ENCODE measurements around the gene DLGAP1. TPM values are rescaled to one million over a fixed set of nuclear protein-coding genes. Genes with fewer than 3 reads are reported as not detected.

The DLGAP1 gene
- total and polyA plus RNA-seq, 10 of the 15 experiments (the other 5 are each of a cell fraction or from before 2014, with no cell fraction given) = 0.23 to 27.6 (median 1.9) TPM

GRCh38 chr18:3624546-3624934 is 830.6 kb downstream of the DLGAP1 start:
- no peak for FAIRE-seq
- no TSS peak for BruUV-seq (replicated peaks)
- TF ChIP-seq IRF5 (IDR thresholded peaks at IDR 0.05; ENCODE audit: borderline replicate concordance) (no peak), RCOR1 (conservative IDR thresholded peaks at IDR 0.05; ENCODE audit: low read depth, low read length) (no peak), ATF2 (IDR thresholded peaks at IDR 0.05; ENCODE audit: low read length) (no peak), USF1 (IDR thresholded peaks at IDR 0.05; ENCODE audit: borderline replicate concordance, extremely low read length, insufficient read depth, low read depth, low read length) (no peak), PAX8 (IDR thresholded peaks at IDR 0.05) (no peak), SREBF2 (IDR thresholded peaks at IDR 0.05; ENCODE audit: low read length) (no peak), SREBF1 (IDR thresholded peaks at IDR 0.05; ENCODE audit: low read length) (no peak)

More at GRCh38 chr18:3624546-3624934, 830.6 kb downstream of the DLGAP1 start:
- Histone ChIP-seq H3K27ac (ENCODE audit: control insufficient read depth, insufficient read depth) (no peak overlapping the region), H3K9ac (ENCODE audit: control insufficient read depth, insufficient read depth, low read length) (no peak overlapping the region), H3K4me1 (ENCODE audit: control insufficient read depth, insufficient read depth, low read length) (no peaks in the 10 kb centered on the region), H3K4me2 (ENCODE audit: control insufficient read depth, insufficient read depth) (no peak overlapping the region), H3K79me2 (ENCODE audit: control insufficient read depth, insufficient read depth, low read length) (no peaks in the 10 kb centered on the region), H3K9me3 (replicated peaks; ENCODE audit: control insufficient read depth, insufficient read depth, low read length) (no peaks in the 10 kb centered on the region), H3K4me3 (no peak overlapping the region), H2AFZ (ENCODE audit: control insufficient read depth, low read depth, low read length) (no peak overlapping the region), H3K36me3 (ENCODE audit: control insufficient read depth in 2 of 2, insufficient read depth in 2 of 2, low read length in 1 of 2) (no peaks in the 10 kb centered on the region; a peak in 1 of 4 replicates), H4K20me1 (ENCODE audit: control insufficient read depth, insufficient read depth) (no peaks in the 10 kb centered on the region), H3K27me3 (replicated peaks in 1 of 2; ENCODE audit: control insufficient read depth in 2 of 2, insufficient read depth in 2 of 2, low read length in 1 of 2) (no peaks in the 10 kb centered on the region)
- ChIA-PET CTCF (interaction anchor here (0.5 to 1.4 kb wide), 2 partner anchors 19 to 30 kb away, joined by 3 read pairs; no protein-coding TSS in a partner anchor), POLR2A (no interaction called here), SMC1A (ENCODE audit: uncharacterized antibody, unreplicated experiment) (interaction anchor here (0.6 to 0.8 kb wide), 2 partner anchors 13 to 28 kb away, joined by 3 read pairs; no protein-coding TSS in a partner anchor), RAD21 (ENCODE audit: unreplicated experiment) (interaction anchor here (0.6 kb wide), 1 partner anchor 147 kb away, joined by 4 read pairs; no protein-coding TSS in a partner anchor)
- WGBS (ENCODE audit: insufficient coverage, insufficient replicate concordance, low lambda C conversion rate, missing lambda C conversion rate) = 0% methylated on average over 2 of the region's 2 CpGs
- intact Hi-C loops (cut with micrococcal nuclease; ENCODE audit: unreplicated experiment) (no loop called here), in situ Hi-C loops (cut with MboI) (no loop called here)
- no peak for DNase-seq (ENCODE audit: low read depth, low spot score)
- ATAC-seq = no peak
